Chondrocyte (in vitro differentiated cells): Measurements from ENCODE around the gene EXOC2. TPM values are rescaled to one million over a fixed set of nuclear protein-coding genes. Genes with fewer than 3 reads are reported as not detected.
A peak's percentile ranks its signal among the peaks of the same experiment; 100 is the strongest.

ENCODE experiments used
- DNase-seq: peaks from one replicate; pipeline ENCODE4 v3.0.0; 2021; ENCODE audit warnings: mixed read lengths, low spot score
- H3K27ac Mint-ChIP-seq: one replicate; pipeline ENCODE4 v1.8.0; 2021; ENCODE audit warnings: mild to moderate bottlenecking, moderate library complexity, mixed read lengths; ENCODE audit not compliant: unreplicated experiment
- H3K27me3 Mint-ChIP-seq: 2 replicates; pipeline ENCODE4 v1.8.0; 2021; ENCODE audit warnings: low read depth, mixed read lengths
- H3K36me3 Mint-ChIP-seq: 2 replicates; pipeline ENCODE4 v1.8.0; 2021; ENCODE audit warnings: low read depth, mixed read lengths
- H3K4me1 Mint-ChIP-seq: 2 replicates; pipeline ENCODE4 v1.8.0; 2021; ENCODE audit warnings: low read depth, mild to moderate bottlenecking, mixed read lengths
- H3K4me3 Mint-ChIP-seq: one replicate; pipeline ENCODE4 v1.8.0; 2021; ENCODE audit warnings: mild to moderate bottlenecking, moderate library complexity, mixed read lengths; ENCODE audit not compliant: unreplicated experiment
- H3K9me3 Mint-ChIP-seq: 2 replicates; pipeline ENCODE4 v1.8.0; 2021; ENCODE audit warnings: low read depth, mixed read lengths
- total RNA-seq: library from RNA; stranded (reverse); gene quantifications from 3 replicates; pipeline ENCODE4 v1.2.1, GENCODE V29; 2021
- TF ChIP-seq, protein P1 (sequence below): fragments of 200-600 bp; sonication (generic); IDR thresholded peaks from 2 replicates; pipeline ENCODE4 v1.5.0; 2021; ENCODE audit warnings: antibody characterized with exemption, mild to moderate bottlenecking, moderate library complexity

EXOC2 gene
- total RNA-seq, 1 donor from 2014 or later: 27.5 TPM

DNA sequence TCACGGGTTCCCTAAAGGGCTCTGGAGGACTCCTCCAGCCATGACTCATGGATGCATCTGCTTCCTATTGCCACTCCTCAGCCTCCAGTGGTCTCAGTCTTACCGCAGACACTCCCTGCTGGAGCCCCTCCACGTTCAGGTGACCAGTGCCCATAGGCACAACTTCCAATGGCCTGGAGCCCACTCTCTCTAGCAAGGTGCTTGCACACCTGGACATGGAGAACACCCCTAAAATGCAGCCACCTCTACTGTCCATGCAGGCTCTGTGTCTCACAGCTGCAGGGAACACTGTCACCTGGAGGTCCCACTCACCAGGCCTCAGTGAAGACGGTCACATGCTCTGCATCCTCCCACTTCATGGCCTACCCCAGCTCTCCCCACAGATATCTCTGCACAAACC, 72.0 kb downstream of the EXOC2 start:
- Mint-ChIP-seq H3K36me3 (peaks cover 12% of the 10 kb centered on the region), H3K4me3 (no peak overlapping the region), H3K9me3 (no peaks in the 10 kb centered on the region), H3K4me1 (peaks cover 18% of the 10 kb centered on the region), H3K27ac (no peak overlapping the region), H3K27me3 (no peaks in the 10 kb centered on the region)
- TF ChIP-seq, protein P1, sequence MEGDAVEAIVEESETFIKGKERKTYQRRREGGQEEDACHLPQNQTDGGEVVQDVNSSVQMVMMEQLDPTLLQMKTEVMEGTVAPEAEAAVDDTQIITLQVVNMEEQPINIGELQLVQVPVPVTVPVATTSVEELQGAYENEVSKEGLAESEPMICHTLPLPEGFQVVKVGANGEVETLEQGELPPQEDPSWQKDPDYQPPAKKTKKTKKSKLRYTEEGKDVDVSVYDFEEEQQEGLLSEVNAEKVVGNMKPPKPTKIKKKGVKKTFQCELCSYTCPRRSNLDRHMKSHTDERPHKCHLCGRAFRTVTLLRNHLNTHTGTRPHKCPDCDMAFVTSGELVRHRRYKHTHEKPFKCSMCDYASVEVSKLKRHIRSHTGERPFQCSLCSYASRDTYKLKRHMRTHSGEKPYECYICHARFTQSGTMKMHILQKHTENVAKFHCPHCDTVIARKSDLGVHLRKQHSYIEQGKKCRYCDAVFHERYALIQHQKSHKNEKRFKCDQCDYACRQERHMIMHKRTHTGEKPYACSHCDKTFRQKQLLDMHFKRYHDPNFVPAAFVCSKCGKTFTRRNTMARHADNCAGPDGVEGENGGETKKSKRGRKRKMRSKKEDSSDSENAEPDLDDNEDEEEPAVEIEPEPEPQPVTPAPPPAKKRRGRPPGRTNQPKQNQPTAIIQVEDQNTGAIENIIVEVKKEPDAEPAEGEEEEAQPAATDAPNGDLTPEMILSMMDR: no peak
- no peak for DNase-seq

DNA sequence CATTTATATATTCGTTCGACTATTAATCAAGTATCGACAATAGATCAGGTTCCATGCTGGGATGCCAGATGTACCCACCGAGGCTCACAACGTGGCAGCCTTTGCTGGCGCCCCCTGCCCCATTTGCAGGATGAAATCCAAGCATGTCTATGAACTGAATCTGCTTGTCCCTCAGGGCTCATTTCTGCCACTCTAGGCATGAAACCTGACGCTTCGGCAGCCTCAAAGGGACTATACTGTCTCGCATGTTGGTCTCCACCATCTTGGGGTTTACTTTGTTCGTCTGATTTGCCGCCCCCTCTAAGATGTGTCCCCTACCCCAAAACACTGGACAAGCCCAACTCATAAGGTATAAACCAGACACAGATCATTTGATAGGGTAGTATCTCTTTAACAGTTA, 72.8 kb downstream of the EXOC2 start:
- Mint-ChIP-seq H3K4me3 (no peak overlapping the region), H3K27me3 (no peaks in the 10 kb centered on the region), H3K36me3 (peaks cover 15% of the 10 kb centered on the region), H3K9me3 (no peaks in the 10 kb centered on the region), H3K27ac (no peak overlapping the region), H3K4me1 (peaks cover 13% of the 10 kb centered on the region)
- TF ChIP-seq, protein P1: no peak
- no peak for DNase-seq

DNA sequence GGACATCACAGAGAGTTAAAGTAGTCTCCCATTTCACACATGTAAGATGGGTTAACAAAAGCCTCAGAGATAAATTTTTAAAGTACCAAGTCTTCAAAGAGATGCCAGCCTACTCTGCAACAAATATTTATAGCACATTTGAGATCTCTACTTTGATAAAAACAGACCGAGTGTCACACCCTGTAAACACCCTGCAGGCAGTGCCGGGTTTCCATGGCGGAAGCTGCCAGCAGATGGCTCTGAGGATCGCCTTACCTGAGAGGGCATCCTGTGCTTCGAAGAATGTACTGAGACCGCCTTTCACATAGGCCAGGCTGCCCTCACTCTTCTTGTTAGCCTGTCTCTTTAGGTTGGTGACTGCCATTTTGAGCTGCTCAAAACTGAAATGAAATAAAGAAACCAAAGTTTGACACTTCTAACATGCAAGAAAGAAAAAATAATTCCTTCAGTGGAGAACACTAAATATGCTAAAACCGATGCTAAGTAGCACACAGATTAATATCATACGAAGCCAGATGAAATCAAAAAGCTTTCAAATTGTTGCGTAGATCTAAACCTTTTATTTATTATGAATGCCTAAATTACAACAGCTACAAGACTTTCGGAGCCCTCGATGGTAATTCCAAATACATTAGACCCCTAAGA, 75.4 kb downstream of the EXOC2 start:
- Mint-ChIP-seq H3K4me1 (peaks cover 6% of the 10 kb centered on the region), H3K9me3 (no peaks in the 10 kb centered on the region), H3K27me3 (no peaks in the 10 kb centered on the region), H3K4me3 (no peak overlapping the region), H3K36me3 (peaks cover 21% of the 10 kb centered on the region), H3K27ac (no peak overlapping the region)
- TF ChIP-seq, protein P1: peak; percentile 41
- no peak for DNase-seq

DNA sequence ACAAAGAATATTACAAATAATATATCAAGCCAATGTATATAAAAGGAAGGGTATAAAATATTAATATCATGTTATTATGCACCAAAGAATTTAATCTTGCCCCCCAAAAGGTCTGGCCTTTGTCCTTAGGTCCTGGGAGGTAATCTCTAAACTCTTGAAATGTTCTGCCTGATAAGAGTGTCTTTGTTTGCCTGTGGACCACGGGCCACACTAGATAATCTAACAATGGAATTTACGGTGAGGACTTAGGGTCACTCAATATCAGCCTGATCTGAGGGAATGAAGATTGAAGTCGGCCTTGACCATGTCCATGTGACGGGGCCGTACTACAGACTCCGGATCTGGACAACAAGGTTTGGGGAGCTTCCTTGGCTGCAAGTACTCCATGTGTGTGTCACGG, 79.0 kb downstream of the EXOC2 start:
- no peak for DNase-seq
- TF ChIP-seq, protein P1: no peak
- Mint-ChIP-seq H3K36me3 (peaks cover 22% of the 10 kb centered on the region), H3K27me3 (no peaks in the 10 kb centered on the region), H3K4me1 (peaks cover 13% of the 10 kb centered on the region), H3K4me3 (no peak overlapping the region), H3K9me3 (no peaks in the 10 kb centered on the region), H3K27ac (no peak overlapping the region)

DNA sequence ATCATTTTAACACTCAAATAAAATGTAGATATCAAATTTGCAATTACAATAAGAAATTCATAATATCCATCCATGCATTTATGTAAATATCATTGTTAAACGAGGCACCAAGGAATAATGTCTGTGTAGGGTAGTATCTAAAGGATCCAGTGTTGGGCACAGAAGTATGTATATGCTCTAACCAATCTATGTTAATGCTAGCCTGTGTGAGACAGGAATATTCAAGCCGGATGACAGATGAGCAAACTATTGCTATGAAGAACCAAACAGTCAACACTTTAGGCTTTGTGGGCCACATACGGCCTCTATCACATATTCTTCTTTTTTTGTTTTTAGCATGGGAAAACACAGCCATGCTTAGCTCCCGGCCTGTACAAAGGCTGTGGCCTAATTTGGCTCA, 81.0 kb downstream of the EXOC2 start:
- Mint-ChIP-seq H3K4me1 (peaks cover 13% of the 10 kb centered on the region), H3K36me3 (peaks cover 22% of the 10 kb centered on the region), H3K27ac (peak overlapping the region; percentile 8), H3K9me3 (no peaks in the 10 kb centered on the region), H3K27me3 (no peaks in the 10 kb centered on the region), H3K4me3 (no peak overlapping the region)
- TF ChIP-seq, protein P1: no peak
- no peak for DNase-seq
